Neural progenitor cell (in vitro differentiated cells): ENCODE measurements around the gene ST6GALNAC1.

Source experiments
- EZH2 ChIP-seq: fragments of 200-600 bp; sonication (generic); IDR thresholded peaks from 2 replicates; pipeline ENCODE4 v1.6.1; 2017; ENCODE audit warnings: antibody characterized with exemption, mild to moderate bottlenecking, moderate library complexity
- TF ChIP-seq, protein P1 (sequence below): fragments of 200-600 bp; sonication (generic); IDR thresholded peaks from 2 replicates; pipeline ENCODE4 v1.5.1; 2017; ENCODE audit warnings: antibody characterized with exemption, mild to moderate bottlenecking

DNA sequence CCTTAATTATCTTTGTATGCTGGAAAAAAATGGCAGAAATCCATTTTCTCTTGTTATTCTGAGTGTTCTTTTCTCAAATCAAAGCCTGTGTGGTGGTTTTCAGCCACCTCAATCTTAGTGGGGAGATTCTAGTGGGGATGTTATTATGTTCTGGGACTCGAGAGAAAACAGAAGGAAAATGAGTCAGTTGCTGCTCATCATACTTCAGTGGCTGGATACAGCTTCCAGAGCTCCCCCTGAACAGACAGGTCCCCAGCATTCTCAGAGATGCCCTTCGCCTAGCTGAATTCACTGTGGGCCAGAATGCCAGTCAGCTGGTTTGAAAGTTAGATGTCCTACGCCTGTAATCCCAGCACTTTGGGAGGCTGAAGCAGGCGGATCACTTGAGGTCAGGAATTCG lies 8.5 kb downstream of the ST6GALNAC1 start:
- TF ChIP-seq EZH2, result no peak
- TF ChIP-seq, protein P1, sequence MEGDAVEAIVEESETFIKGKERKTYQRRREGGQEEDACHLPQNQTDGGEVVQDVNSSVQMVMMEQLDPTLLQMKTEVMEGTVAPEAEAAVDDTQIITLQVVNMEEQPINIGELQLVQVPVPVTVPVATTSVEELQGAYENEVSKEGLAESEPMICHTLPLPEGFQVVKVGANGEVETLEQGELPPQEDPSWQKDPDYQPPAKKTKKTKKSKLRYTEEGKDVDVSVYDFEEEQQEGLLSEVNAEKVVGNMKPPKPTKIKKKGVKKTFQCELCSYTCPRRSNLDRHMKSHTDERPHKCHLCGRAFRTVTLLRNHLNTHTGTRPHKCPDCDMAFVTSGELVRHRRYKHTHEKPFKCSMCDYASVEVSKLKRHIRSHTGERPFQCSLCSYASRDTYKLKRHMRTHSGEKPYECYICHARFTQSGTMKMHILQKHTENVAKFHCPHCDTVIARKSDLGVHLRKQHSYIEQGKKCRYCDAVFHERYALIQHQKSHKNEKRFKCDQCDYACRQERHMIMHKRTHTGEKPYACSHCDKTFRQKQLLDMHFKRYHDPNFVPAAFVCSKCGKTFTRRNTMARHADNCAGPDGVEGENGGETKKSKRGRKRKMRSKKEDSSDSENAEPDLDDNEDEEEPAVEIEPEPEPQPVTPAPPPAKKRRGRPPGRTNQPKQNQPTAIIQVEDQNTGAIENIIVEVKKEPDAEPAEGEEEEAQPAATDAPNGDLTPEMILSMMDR, result no peak
